ENCODE results near the gene ZNF674. TPM values are rescaled to one million over a fixed set of nuclear protein-coding genes. Genes with fewer than 3 reads are reported as not detected.
A peak's percentile ranks its signal among the peaks of the same experiment; 100 is the strongest.

The ZNF674 gene
- total and polyA plus RNA-seq, 9 of the 15 experiments (the other 6 are each of a cell fraction or from before 2014, with no cell fraction given) = 1.2 to 4.7 (median 2.6) TPM

DNA sequence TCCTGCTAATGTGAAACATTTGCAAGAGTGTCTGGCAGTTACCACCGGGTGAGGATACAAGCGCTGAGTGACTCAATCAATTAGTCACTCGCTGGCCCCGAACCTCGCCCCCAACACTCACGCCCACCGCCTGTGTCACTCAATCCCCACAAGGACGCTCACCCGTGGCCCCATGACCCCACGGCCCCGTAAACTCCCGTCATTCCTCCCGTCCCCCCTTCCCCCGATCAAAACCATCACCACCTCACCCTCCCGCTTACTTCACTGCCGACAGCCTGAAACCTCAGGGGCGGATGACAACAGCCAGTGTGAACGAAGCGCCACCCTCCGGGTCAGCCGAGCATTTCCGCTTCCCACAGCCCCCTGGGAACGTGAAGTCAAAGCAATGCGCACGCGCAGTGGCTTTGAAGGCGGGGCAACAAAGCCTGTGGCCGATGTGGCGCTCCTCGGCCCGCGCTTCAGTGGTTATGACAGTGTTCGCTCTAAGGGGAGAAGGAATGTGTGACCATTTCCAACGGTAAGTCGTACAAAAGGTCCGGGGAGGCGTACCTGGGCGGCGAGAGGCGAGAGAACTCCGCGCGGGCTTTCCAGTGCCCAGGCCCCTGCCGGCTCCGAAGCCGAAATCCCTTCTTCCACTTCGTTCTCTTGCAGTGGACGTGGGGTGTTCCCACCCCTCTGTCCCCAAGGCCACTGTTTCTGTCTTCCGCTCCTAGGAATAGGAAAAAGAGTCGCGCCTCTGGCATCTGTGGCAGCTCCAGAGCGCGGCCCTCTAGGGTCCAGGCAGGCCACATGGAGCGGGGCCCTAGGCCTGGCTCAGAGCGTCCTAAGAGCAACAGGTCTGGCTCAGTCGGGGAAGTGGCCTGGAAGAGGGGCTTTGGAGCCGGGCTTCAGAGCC, at the start of gene ZNF674 (continued):
- TF ChIP-seq ASH1L (IDR thresholded peaks at IDR 0.05; ENCODE audit: borderline replicate concordance, low read depth, partially characterized antibody) (no peak), BCOR (IDR thresholded peaks at IDR 0.05) (peak; percentile 52; the same call in 1 of the 2 replicates), POLR3G (IDR thresholded peaks at IDR 0.05; ENCODE audit: extremely low read depth, insufficient read length, insufficient replicate concordance) (no peak), HMGXB4 (CRISPR knock-in tag; IDR thresholded peaks at IDR 0.05) (no peak), HCFC1 (IDR thresholded peaks at IDR 0.05; ENCODE audit: low read depth, low read length) (peak; percentile 64), COPS2 (conservative IDR thresholded peaks at IDR 0.05) (no peak), FOXA1 (IDR thresholded peaks at IDR 0.05; ENCODE audit: borderline replicate concordance) (no peak), NFXL1 (CRISPR knock-in tag; IDR thresholded peaks at IDR 0.05) (no peak), CEBPB (tag; IDR thresholded peaks at IDR 0.05) (peak; percentile 24; the same call in 1 of the 2 replicates), SMC3 (conservative IDR thresholded peaks at IDR 0.05; ENCODE audit: insufficient read depth, low read depth, low read length) (no peak), RBM17 (IDR thresholded peaks at IDR 0.05; ENCODE audit: borderline replicate concordance, low read depth, low read length) (no peak), ZNF311 (CRISPR knock-in tag; IDR thresholded peaks at IDR 0.05) (no peak), ZBTB17 (CRISPR knock-in tag; IDR thresholded peaks at IDR 0.05) (no peak), MCM3 (IDR thresholded peaks at IDR 0.05) (no peak), ZBTB1 (CRISPR knock-in tag; IDR thresholded peaks at IDR 0.05; ENCODE audit: borderline replicate concordance, low read depth) (no peak), ELF1 (tag; IDR thresholded peaks at IDR 0.05) (0 out of 2 replicates have a peak, but pooled peaks have one; percentile 58), STAT6 (CRISPR knock-in tag; IDR thresholded peaks at IDR 0.05) (0 out of 2 replicates have a peak, but pooled peaks have one; percentile 1), NR4A1 (CRISPR knock-in tag; IDR thresholded peaks at IDR 0.05) (no peak), NR4A1 (tag; IDR thresholded peaks at IDR 0.05) (no peak), SMARCA5 (IDR thresholded peaks at IDR 0.05) (0 out of 2 replicates have a peak, but pooled peaks have one; percentile 37), TBP (optimal IDR thresholded peaks at IDR 0.05; ENCODE audit: low read depth, low read length) (peak; percentile 67), CC2D1A (IDR thresholded peaks at IDR 0.05) (no peak), KLF13 (tag; IDR thresholded peaks at IDR 0.05; ENCODE audit: borderline replicate concordance, low read depth) (no peak)
- TF ChIP-seq, protein P1, sequence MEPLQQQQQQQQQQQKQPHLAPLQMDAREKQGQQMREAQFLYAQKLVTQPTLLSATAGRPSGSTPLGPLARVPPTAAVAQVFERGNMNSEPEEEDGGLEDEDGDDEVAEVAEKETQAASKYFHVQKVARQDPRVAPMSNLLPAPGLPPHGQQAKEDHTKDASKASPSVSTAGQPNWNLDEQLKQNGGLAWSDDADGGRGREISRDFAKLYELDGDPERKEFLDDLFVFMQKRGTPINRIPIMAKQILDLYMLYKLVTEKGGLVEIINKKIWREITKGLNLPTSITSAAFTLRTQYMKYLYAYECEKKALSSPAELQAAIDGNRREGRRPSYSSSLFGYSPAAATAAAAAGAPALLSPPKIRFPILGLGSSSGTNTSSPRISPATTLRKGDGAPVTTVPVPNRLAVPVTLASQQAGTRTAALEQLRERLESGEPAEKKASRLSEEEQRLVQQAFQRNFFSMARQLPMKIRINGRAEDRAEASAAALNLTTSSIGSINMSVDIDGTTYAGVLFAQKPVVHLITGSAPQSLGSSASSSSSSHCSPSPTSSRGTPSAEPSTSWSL (CRISPR knock-in tag; IDR thresholded peaks at IDR 0.05; ENCODE audit: borderline replicate concordance) = no peak

All from K562 (cell line).